ENCODE data around the gene SZRD1.

Gene SZRD1

DNA sequence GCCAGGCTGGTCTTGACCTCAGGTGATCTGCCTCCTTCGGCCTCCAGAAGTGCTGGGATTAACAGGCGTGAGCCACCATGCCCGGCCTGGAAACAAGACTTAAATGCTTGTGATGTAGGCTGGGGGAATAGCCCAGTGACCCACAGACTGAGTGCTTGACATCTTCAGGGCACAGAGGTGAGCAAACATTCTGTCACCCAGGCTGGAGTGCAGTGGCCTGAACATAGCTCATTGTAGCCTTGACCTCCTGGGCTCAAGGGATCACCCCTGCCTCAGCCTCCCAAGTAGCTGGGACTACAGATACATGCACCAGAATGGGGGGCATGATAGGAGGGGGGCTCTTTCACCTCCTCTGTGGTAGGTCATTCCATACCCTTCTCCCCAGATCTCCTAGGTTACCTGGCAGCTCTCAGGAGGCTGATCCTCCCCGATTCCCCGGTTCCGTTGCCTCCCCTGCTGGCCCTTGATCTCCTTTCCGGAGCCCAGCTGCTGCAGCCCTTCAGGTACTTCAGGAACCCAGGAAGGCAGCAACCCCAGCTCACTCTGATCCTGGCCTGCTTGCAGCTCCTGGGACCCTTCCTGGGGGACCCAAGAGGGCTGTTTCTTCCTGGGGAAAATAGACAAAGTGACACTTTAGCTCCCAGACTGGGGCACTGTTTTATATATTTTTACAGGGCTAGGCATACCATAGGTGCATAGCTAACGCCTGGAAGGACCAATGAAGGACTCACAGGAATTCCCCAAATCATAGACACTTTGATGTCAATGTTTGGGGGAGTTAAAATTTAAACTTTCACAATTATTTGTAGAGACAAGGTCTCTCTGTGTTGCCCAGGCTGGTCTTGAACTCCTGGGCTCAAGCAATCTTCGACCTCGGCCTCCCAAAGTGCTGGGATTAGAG, 58.3 kb downstream of the SZRD1 start:
- Histone ChIP-seq H3K4me2 (ENCODE audit: low read depth, low read length) (no peak overlapping the region), H3K36me3 (replicated peaks; ENCODE audit: insufficient read depth, low read length) (no peaks in the 10 kb centered on the region), H3K4me1 (ENCODE audit: low read length) (peaks cover 13% of the 10 kb centered on the region), H3K9ac (ENCODE audit: low read length) (no peak overlapping the region), H3K27ac (ENCODE audit: low read length) (no peak overlapping the region), H3K9me2 (replicated peaks; ENCODE audit: insufficient read depth, low read length) (no peaks in the 10 kb centered on the region), H3K9me3 (replicated peaks; ENCODE audit: insufficient read depth, low read length) (no peaks in the 10 kb centered on the region), H4K20me1 (ENCODE audit: insufficient read depth, low read length) (no peaks in the 10 kb centered on the region), H3K79me2 (ENCODE audit: low read length) (no peaks in the 10 kb centered on the region), H3F3A (ENCODE audit: insufficient read depth, low read length) (peaks cover 8% of the 10 kb centered on the region; the same call in 1 of the 2 replicates), H2AFZ (ENCODE audit: low read length) (no peak overlapping the region), H3K27me3 (replicated peaks; ENCODE audit: insufficient read depth, low read length) (peaks cover 26% of the 10 kb centered on the region), H3K4me3 (ENCODE audit: low read length) (no peak overlapping the region)
- DNase-seq: no peak
- TF ChIP-seq EZH2phosphoT487 (IDR thresholded peaks at IDR 0.05; ENCODE audit: low read length): no peak
- TF ChIP-seq, protein P1, sequence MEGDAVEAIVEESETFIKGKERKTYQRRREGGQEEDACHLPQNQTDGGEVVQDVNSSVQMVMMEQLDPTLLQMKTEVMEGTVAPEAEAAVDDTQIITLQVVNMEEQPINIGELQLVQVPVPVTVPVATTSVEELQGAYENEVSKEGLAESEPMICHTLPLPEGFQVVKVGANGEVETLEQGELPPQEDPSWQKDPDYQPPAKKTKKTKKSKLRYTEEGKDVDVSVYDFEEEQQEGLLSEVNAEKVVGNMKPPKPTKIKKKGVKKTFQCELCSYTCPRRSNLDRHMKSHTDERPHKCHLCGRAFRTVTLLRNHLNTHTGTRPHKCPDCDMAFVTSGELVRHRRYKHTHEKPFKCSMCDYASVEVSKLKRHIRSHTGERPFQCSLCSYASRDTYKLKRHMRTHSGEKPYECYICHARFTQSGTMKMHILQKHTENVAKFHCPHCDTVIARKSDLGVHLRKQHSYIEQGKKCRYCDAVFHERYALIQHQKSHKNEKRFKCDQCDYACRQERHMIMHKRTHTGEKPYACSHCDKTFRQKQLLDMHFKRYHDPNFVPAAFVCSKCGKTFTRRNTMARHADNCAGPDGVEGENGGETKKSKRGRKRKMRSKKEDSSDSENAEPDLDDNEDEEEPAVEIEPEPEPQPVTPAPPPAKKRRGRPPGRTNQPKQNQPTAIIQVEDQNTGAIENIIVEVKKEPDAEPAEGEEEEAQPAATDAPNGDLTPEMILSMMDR (IDR thresholded peaks at IDR 0.05; ENCODE audit: low read length): no peak
- TF ChIP-seq EZH2 (optimal IDR thresholded peaks at IDR 0.05; ENCODE audit: low read depth, low read length): no peak

DNA sequence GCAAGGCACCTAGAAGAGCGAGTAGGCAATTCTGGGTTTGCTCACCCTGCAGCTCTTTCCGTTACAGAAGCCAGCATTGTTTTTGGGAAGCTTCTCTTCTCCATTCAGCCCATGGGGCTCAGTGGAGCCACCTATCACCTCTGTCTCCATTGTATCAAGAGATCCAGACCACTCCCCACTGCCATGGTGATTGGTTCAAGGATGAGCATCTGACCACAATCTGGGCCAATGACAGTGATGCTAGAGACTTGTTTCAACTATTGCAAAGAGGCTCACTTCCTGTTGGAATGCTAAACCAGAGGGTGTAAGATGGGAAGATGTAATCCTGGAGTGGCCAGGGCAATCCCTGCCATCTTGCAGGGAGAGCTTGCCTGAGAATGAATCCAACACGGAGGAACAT, 63.6 kb downstream of the SZRD1 start:
- Histone ChIP-seq H3K4me1 (ENCODE audit: low read length) (no peaks in the 10 kb centered on the region), H3K27me3 (replicated peaks; ENCODE audit: insufficient read depth, low read length) (no peaks in the 10 kb centered on the region; the same call in 1 of the 2 replicates), H3K27ac (ENCODE audit: low read length) (no peak overlapping the region), H3K4me2 (ENCODE audit: low read depth, low read length) (no peak overlapping the region), H3K9ac (ENCODE audit: low read length) (no peak overlapping the region), H3K9me3 (replicated peaks; ENCODE audit: insufficient read depth, low read length) (no peaks in the 10 kb centered on the region), H3F3A (ENCODE audit: insufficient read depth, low read length) (no peaks in the 10 kb centered on the region), H2AFZ (ENCODE audit: low read length) (no peak overlapping the region), H3K9me2 (replicated peaks; ENCODE audit: insufficient read depth, low read length) (no peaks in the 10 kb centered on the region), H4K20me1 (ENCODE audit: insufficient read depth, low read length) (no peaks in the 10 kb centered on the region), H3K79me2 (ENCODE audit: low read length) (no peaks in the 10 kb centered on the region), H3K4me3 (ENCODE audit: low read length) (no peak overlapping the region), H3K36me3 (replicated peaks; ENCODE audit: insufficient read depth, low read length) (no peaks in the 10 kb centered on the region)
- DNase-seq: no peak
- TF ChIP-seq EZH2phosphoT487 (IDR thresholded peaks at IDR 0.05; ENCODE audit: low read length) (no peak), EZH2 (optimal IDR thresholded peaks at IDR 0.05; ENCODE audit: low read depth, low read length) (no peak)
- TF ChIP-seq, protein P1 (IDR thresholded peaks at IDR 0.05; ENCODE audit: low read length): no peak

DNA sequence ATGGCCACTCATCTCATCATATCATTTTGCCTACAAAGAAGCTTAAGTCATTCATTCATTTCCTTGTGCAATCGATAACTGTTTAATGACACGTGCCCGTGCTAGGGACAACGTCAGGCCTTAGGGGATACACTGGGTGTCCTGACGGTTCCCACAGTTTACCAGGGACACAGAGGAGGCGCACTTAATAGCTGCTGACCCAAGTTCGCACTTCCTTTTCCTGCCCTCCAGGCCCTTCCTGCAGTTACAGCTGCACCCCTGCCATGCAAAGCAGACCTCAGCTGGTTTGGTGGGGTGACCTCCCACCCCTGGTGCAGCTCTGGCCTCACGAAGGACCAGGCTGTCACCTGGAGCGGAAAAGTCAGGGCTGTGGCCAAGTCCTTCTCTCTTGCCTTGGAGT, 66.0 kb downstream of the SZRD1 start:
- Histone ChIP-seq H3K4me2 (ENCODE audit: low read depth, low read length) (no peak overlapping the region), H3K9ac (ENCODE audit: low read length) (no peak overlapping the region), H3K9me3 (replicated peaks; ENCODE audit: insufficient read depth, low read length) (no peaks in the 10 kb centered on the region), H3K79me2 (ENCODE audit: low read length) (no peaks in the 10 kb centered on the region), H3K4me3 (ENCODE audit: low read length) (no peak overlapping the region), H3F3A (ENCODE audit: insufficient read depth, low read length) (no peaks in the 10 kb centered on the region), H3K27me3 (replicated peaks; ENCODE audit: insufficient read depth, low read length) (no peaks in the 10 kb centered on the region; the same call in 1 of the 2 replicates), H3K27ac (ENCODE audit: low read length) (no peak overlapping the region), H2AFZ (ENCODE audit: low read length) (no peak overlapping the region), H3K4me1 (ENCODE audit: low read length) (no peaks in the 10 kb centered on the region), H4K20me1 (ENCODE audit: insufficient read depth, low read length) (no peaks in the 10 kb centered on the region), H3K36me3 (replicated peaks; ENCODE audit: insufficient read depth, low read length) (no peaks in the 10 kb centered on the region), H3K9me2 (replicated peaks; ENCODE audit: insufficient read depth, low read length) (no peaks in the 10 kb centered on the region)
- TF ChIP-seq, protein P1 (IDR thresholded peaks at IDR 0.05; ENCODE audit: low read length): no peak
- TF ChIP-seq EZH2 (optimal IDR thresholded peaks at IDR 0.05; ENCODE audit: low read depth, low read length): no peak
- no peak for TF ChIP-seq EZH2phosphoT487 (IDR thresholded peaks at IDR 0.05; ENCODE audit: low read length)
- DNase-seq: no peak

All from MM.1S (cell line).